T-helper 1 cell treated with Interleukin-12 subunit alpha and Interleukin-12 subunit beta and Interleukin-4 antibody, amounts not matched to agents 30 μg/mL and 1 μg/mL, for 36 hours (primary cell): ENCODE data around the gene ATP6V0A1.

ENCODE experiments used
- H3K27ac Mint-ChIP-seq: one replicate; pipeline ENCODE4 v1.8.0; 2021; ENCODE audit warnings: mild to moderate bottlenecking, mixed read lengths
- H3K27me3 Mint-ChIP-seq: one replicate; pipeline ENCODE4 v1.8.0; 2021; ENCODE audit warnings: low read depth, mixed read lengths
- H3K36me3 Mint-ChIP-seq: one replicate; pipeline ENCODE4 v1.8.0; 2021; ENCODE audit warnings: low read depth, mixed read lengths
- H3K4me1 Mint-ChIP-seq: one replicate; pipeline ENCODE4 v1.8.0; 2021; ENCODE audit warnings: low read depth, mixed read lengths
- H3K4me3 Mint-ChIP-seq: one replicate; pipeline ENCODE4 v1.8.0; 2021; ENCODE audit warnings: mild to moderate bottlenecking, moderate library complexity, mixed read lengths
- H3K9me3 Mint-ChIP-seq: one replicate; pipeline ENCODE4 v1.8.0; 2021; ENCODE audit warnings: mixed read lengths

The ATP6V0A1 gene

GRCh38 chr17:42560246-42560645 is 101.6 kb downstream of the ATP6V0A1 start:
- no peak overlapping the region for H3K4me3 Mint-ChIP-seq
- H3K4me1 Mint-ChIP-seq: peaks cover 30% of the 10 kb centered on the region
- peak overlapping the region; percentile 62 for H3K27ac Mint-ChIP-seq
- H3K36me3 Mint-ChIP-seq: peaks cover 10% of the 10 kb centered on the region
- no peaks in the 10 kb centered on the region for H3K9me3 Mint-ChIP-seq
- no peaks in the 10 kb centered on the region for H3K27me3 Mint-ChIP-seq

- Mint-ChIP-seq H3K27me3 (no peaks in the 10 kb centered on the region), H3K4me1 (peaks cover 30% of the 10 kb centered on the region), H3K36me3 (peaks cover 12% of the 10 kb centered on the region), H3K4me3 (peak within 1 kb of the TSS; percentile 93), H3K9me3 (no peaks in the 10 kb centered on the region), H3K27ac (peak within 1 kb of the TSS; percentile 97)
Observed at GRCh38 chr17:42561897-42562387, 103.3 kb downstream of the ATP6V0A1 start, which contains the start of gene COASY. Gene COASY, plus strand, starts transcription at chr17:42562148. Its CDS starts 475 bp downstream, at chr17:42562623.

- Mint-ChIP-seq H3K27ac (peak overlapping the region; percentile 97), H3K4me1 (peaks cover 28% of the 10 kb centered on the region), H3K4me3 (peak overlapping the region; percentile 93), H3K27me3 (no peaks in the 10 kb centered on the region), H3K36me3 (peaks cover 14% of the 10 kb centered on the region), H3K9me3 (no peaks in the 10 kb centered on the region)
Observed at GRCh38 chr17:42562388-42563142, 103.9 kb downstream of the ATP6V0A1 start.

- peaks cover 32% of the 10 kb centered on the region for H3K4me1 Mint-ChIP-seq
- H3K4me3 Mint-ChIP-seq: peak overlapping the region; percentile 93
- peaks cover 17% of the 10 kb centered on the region for H3K36me3 Mint-ChIP-seq
Observed at GRCh38 chr17:42563143-42563509, 104.4 kb downstream of the ATP6V0A1 start.

GRCh38 chr17:42563543-42563942 is 104.9 kb downstream of the ATP6V0A1 start:
- peak overlapping the region; percentile 59 for H3K27ac Mint-ChIP-seq
- peaks cover 18% of the 10 kb centered on the region for H3K36me3 Mint-ChIP-seq
- H3K4me1 Mint-ChIP-seq: peaks cover 32% of the 10 kb centered on the region
- H3K4me3 Mint-ChIP-seq: peak overlapping the region; percentile 93
- H3K27me3 Mint-ChIP-seq: no peaks in the 10 kb centered on the region
- H3K9me3 Mint-ChIP-seq: no peaks in the 10 kb centered on the region

More at GRCh38 chr17:42563143-42563509, 104.4 kb downstream of the ATP6V0A1 start:
- H3K9me3 Mint-ChIP-seq: no peaks in the 10 kb centered on the region
- no peaks in the 10 kb centered on the region for H3K27me3 Mint-ChIP-seq
- H3K27ac Mint-ChIP-seq: peak overlapping the region; percentile 20

GRCh38 chr17:42563950-42564349 is 105.3 kb downstream of the ATP6V0A1 start:
- Mint-ChIP-seq H3K36me3 (peaks cover 22% of the 10 kb centered on the region), H3K9me3 (no peaks in the 10 kb centered on the region), H3K27ac (peak overlapping the region; percentile 59), H3K27me3 (no peaks in the 10 kb centered on the region), H3K4me1 (peaks cover 35% of the 10 kb centered on the region), H3K4me3 (peak overlapping the region; percentile 93)

- Mint-ChIP-seq H3K9me3 (no peaks in the 10 kb centered on the region), H3K36me3 (peaks cover 32% of the 10 kb centered on the region), H3K27ac (no peak overlapping the region), H3K27me3 (no peaks in the 10 kb centered on the region), H3K4me3 (no peak overlapping the region), H3K4me1 (peaks cover 36% of the 10 kb centered on the region)
Observed at GRCh38 chr17:42564815-42565522, 106.3 kb downstream of the ATP6V0A1 start.

- peaks cover 35% of the 10 kb centered on the region for H3K36me3 Mint-ChIP-seq
- peaks cover 36% of the 10 kb centered on the region for H3K4me1 Mint-ChIP-seq
- no peaks in the 10 kb centered on the region for H3K9me3 Mint-ChIP-seq
- H3K4me3 Mint-ChIP-seq: no peak overlapping the region
- H3K27ac Mint-ChIP-seq: no peak overlapping the region
- H3K27me3 Mint-ChIP-seq: no peaks in the 10 kb centered on the region
Observed at GRCh38 chr17:42565523-42566214, 107.0 kb downstream of the ATP6V0A1 start.

- Mint-ChIP-seq H3K27me3 (no peaks in the 10 kb centered on the region), H3K4me1 (peaks cover 35% of the 10 kb centered on the region), H3K9me3 (no peaks in the 10 kb centered on the region), H3K27ac (peak overlapping the region; percentile 94), H3K36me3 (peaks cover 39% of the 10 kb centered on the region), H3K4me3 (peak overlapping the region; percentile 96)
Observed at GRCh38 chr17:42566215-42566882, 107.7 kb downstream of the ATP6V0A1 start.

- peaks cover 29% of the 10 kb centered on the region for H3K4me1 Mint-ChIP-seq
- H3K9me3 Mint-ChIP-seq: no peaks in the 10 kb centered on the region
- peak within 1 kb of the TSS; percentile 94 for H3K27ac Mint-ChIP-seq
- H3K4me3 Mint-ChIP-seq: peak within 1 kb of the TSS; percentile 96
- H3K36me3 Mint-ChIP-seq: peaks cover 37% of the 10 kb centered on the region
- no peaks in the 10 kb centered on the region for H3K27me3 Mint-ChIP-seq
Observed at GRCh38 chr17:42566883-42567573, 108.3 kb downstream of the ATP6V0A1 start, which contains the start of gene MLX. Gene MLX, plus strand, starts transcription at chr17:42567100. Its CDS starts 25 bp downstream, at chr17:42567125.

- Mint-ChIP-seq H3K4me1 (peaks cover 29% of the 10 kb centered on the region), H3K27me3 (no peaks in the 10 kb centered on the region), H3K36me3 (peaks cover 43% of the 10 kb centered on the region)
Observed at GRCh38 chr17:42568341-42569111, 109.8 kb downstream of the ATP6V0A1 start.

GRCh38 chr17:42571435-42572225 is 113.0 kb downstream of the ATP6V0A1 start:
- H3K4me1 Mint-ChIP-seq: peaks cover 28% of the 10 kb centered on the region
- H3K27ac Mint-ChIP-seq: no peak overlapping the region
- H3K9me3 Mint-ChIP-seq: no peaks in the 10 kb centered on the region
- no peak overlapping the region for H3K4me3 Mint-ChIP-seq
- H3K27me3 Mint-ChIP-seq: no peaks in the 10 kb centered on the region
- H3K36me3 Mint-ChIP-seq: peaks cover 57% of the 10 kb centered on the region

More at GRCh38 chr17:42568341-42569111, 109.8 kb downstream of the ATP6V0A1 start:
- Mint-ChIP-seq H3K9me3 (no peaks in the 10 kb centered on the region), H3K27ac (peak overlapping the region; percentile 45), H3K4me3 (no peak overlapping the region)
